Measurements from ENCODE around the gene UNC13D. TPM values are rescaled to one million over a fixed set of nuclear protein-coding genes. Genes with fewer than 3 reads are reported as not detected.
A peak's percentile ranks its signal among the peaks of the same experiment; 100 is the strongest.

UNC13D gene
- total RNA-seq, 1 donor from 2014 or later: 102 TPM

GRCh38 chr17:75826561-75827307 lies 17.5 kb downstream of the UNC13D start:
- Mint-ChIP-seq H3K27me3 (no peaks in the 10 kb centered on the region), H3K27ac (peak overlapping the region; percentile 77), H3K9me3 (no peaks in the 10 kb centered on the region), H3K4me1 (peaks cover 14% of the 10 kb centered on the region), H3K36me3 (ENCODE audit: low read depth) (peaks cover 40% of the 10 kb centered on the region), H3K4me3 (no peak overlapping the region)
- ChIA-PET CTCF (interaction anchor here (0.7 to 6.7 kb wide), 16 partner anchors 18 to 193 kb away, joined by 3 to 68 read pairs (median 4); partner anchors contain the start of genes GALK1, SMIM5, UNC13D and WBP2), POLR2A (interaction anchor here (0.5 to 7.0 kb wide), 19 partner anchors 9 to 530 kb away, joined by 3 to 90 read pairs (median 5); partner anchors contain the start of genes GALK1, TRIM65, UNC13D and UNK)
- no peak for TF ChIP-seq CTCF (IDR thresholded peaks at IDR 0.05)
- intact Hi-C loops (cut with micrococcal nuclease): loop anchor here (1.0 kb wide), 3 partner anchors 47 to 73 kb away; a partner anchor contains a TSS
- DNase-seq (no peak), ATAC-seq (ENCODE audit: low read depth) (no peak)

GRCh38 chr17:75825748-75826370 lies 18.3 kb downstream of the UNC13D start:
- no peaks in the 10 kb centered on the region for H3K9me3 Mint-ChIP-seq
- TF ChIP-seq CTCF (IDR thresholded peaks at IDR 0.05): no peak
- H3K36me3 Mint-ChIP-seq (ENCODE audit: low read depth): peaks cover 46% of the 10 kb centered on the region
- no peak overlapping the region for H3K4me3 Mint-ChIP-seq
- DNase-seq (no peak), ATAC-seq (ENCODE audit: low read depth) (no peak)
- intact Hi-C loops (cut with micrococcal nuclease): no loop called here
- H3K27ac Mint-ChIP-seq: no peak overlapping the region
- H3K27me3 Mint-ChIP-seq: no peaks in the 10 kb centered on the region
- peaks cover 19% of the 10 kb centered on the region for H3K4me1 Mint-ChIP-seq
- CTCF ChIA-PET: interaction anchor here (1.4 to 6.7 kb wide), 6 partner anchors 19 to 73 kb away, joined by 3 to 68 read pairs (median 6); partner anchors contain the start of genes GALK1 and UNC13D
- POLR2A ChIA-PET: interaction anchor here (1.1 to 7.0 kb wide), 8 partner anchors 8 to 72 kb away, joined by 3 to 90 read pairs (median 20); partner anchors contain the start of genes GALK1, UNC13D, UNK and WBP2

- intact Hi-C loops (cut with micrococcal nuclease): no loop called here
- DNase-seq: no peak
- TF ChIP-seq CTCF (IDR thresholded peaks at IDR 0.05): no peak
- H3K27ac Mint-ChIP-seq: no peak overlapping the region
- no peak for ATAC-seq (ENCODE audit: low read depth)
- H3K4me1 Mint-ChIP-seq: peaks cover 19% of the 10 kb centered on the region
- no peaks in the 10 kb centered on the region for H3K27me3 Mint-ChIP-seq
- H3K9me3 Mint-ChIP-seq: no peaks in the 10 kb centered on the region
- H3K36me3 Mint-ChIP-seq (ENCODE audit: low read depth): peaks cover 46% of the 10 kb centered on the region
- ChIA-PET POLR2A (interaction anchor here (1.1 to 7.0 kb wide), 5 partner anchors 19 to 72 kb away, joined by 4 to 90 read pairs (median 24); partner anchors contain the start of genes GALK1, UNC13D and UNK), CTCF (interaction anchor here (1.5 to 6.7 kb wide), 3 partner anchors 20 to 72 kb away, joined by 3 to 68 read pairs (median 17); partner anchors contain the start of genes GALK1 and UNC13D)
- no peak overlapping the region for H3K4me3 Mint-ChIP-seq
These were observed 19.1 kb downstream of the UNC13D start for GRCh38 chr17:75825149-75825552.

DNA sequence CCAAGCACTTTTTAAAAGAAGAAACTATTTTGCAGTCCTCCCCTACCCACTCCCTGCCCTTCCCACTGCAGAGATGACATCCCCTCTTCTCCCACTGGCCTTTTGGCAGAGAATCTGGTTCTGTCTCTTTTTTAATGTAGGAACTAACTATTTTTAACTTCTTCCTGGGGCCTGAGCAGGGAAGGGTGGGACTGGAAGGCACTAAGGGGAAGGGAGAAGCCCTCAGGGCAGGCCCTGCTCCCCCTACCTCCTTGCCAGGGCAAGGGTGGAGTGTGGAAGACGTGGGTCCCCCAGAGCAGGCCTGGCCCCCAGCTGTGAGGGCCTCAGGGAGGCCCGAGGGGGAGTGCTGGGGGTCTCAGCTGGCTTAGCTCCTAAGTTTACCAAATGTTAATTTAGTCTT lies 19.5 kb downstream of the UNC13D start:
- ATAC-seq (ENCODE audit: low read depth) (no peak), DNase-seq (no peak)
- Mint-ChIP-seq H3K36me3 (ENCODE audit: low read depth) (peaks cover 51% of the 10 kb centered on the region), H3K4me3 (no peak overlapping the region), H3K27me3 (no peaks in the 10 kb centered on the region), H3K27ac (no peak overlapping the region), H3K9me3 (no peaks in the 10 kb centered on the region), H3K4me1 (peaks cover 19% of the 10 kb centered on the region)
- no peak for TF ChIP-seq CTCF (IDR thresholded peaks at IDR 0.05)
- ChIA-PET CTCF (interaction anchor here (1.5 to 6.7 kb wide), 2 partner anchors 59 to 71 kb away, joined by 3 to 68 read pairs; partner anchors contain the start of gene GALK1), POLR2A (interaction anchor here (1.1 to 7.0 kb wide), 4 partner anchors 19 to 60 kb away, joined by 4 to 90 read pairs (median 25); partner anchors contain the start of genes GALK1, UNC13D and UNK)
- intact Hi-C loops (cut with micrococcal nuclease): no loop called here
